Measurements from ENCODE around the gene ADAM12.

The ADAM12 gene

DNA sequence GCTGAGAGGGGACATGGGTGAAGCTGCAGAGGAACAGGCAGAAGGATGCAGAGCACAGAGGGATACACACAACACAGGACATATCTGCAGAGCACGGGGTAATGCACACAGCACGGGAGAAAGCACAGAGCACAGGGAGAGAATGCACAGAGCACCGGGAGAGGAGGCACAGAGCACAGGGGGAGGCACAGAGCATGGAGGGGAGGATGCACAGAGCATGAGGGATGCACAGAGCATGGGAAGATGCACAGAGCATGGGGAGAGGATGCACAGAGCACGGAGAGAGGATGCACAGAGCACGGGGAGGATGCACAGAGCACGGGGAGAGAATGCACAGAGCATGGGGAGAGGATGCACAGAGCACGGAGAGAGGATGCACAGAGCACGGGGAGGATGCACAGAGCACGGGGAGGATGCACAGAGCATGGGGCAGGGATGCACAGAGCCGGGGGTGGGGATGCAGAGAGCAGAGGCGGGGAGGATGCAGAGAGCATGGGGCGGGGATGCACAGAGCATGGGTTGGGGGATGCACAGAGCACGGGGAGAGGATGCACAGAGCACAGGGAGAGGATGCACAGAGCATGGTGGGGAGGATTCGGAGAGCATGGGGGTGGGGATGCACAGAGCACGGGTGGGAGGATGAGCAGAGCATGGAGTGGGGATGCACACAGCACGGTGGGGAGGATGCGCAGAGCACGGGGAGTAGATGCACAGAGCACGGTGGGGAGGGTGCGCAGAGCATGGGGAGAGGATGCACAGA, 230.0 kb downstream of the ADAM12 start:
- H3K9me3 Mint-ChIP-seq, result no peaks in the 10 kb centered on the region
- H3K4me3 Mint-ChIP-seq, result no peak overlapping the region
- H3K27ac Mint-ChIP-seq, result no peak overlapping the region
- peaks cover 2% of the 10 kb centered on the region for H3K4me1 Mint-ChIP-seq (ENCODE audit: low read depth)
- H3K36me3 Mint-ChIP-seq (ENCODE audit: low read depth), result no peaks in the 10 kb centered on the region
- no peaks in the 10 kb centered on the region for H3K27me3 Mint-ChIP-seq (ENCODE audit: low read depth)

DNA sequence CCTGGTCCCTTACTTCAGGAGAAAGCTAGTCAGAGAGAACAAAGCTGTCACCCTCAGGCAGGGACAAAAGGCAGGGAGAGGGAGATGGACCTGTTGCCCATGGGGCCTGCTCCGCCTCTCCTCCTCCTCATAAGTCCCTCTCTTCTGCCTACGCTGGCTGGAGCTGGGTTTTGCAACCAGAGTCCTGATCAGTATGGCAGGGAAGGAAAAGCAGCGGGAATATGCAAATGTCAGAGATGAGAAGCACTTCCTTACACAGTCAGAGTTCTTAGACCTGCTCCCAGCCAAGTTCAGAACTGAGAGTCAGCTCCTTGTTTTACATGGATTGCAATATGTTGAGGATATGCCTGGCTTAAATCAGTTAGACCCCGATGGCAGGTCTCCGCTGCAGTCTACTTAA, 231.1 kb downstream of the ADAM12 start:
- Mint-ChIP-seq H3K9me3 (no peaks in the 10 kb centered on the region), H3K4me3 (no peak overlapping the region), H3K27me3 (ENCODE audit: low read depth) (no peaks in the 10 kb centered on the region), H3K27ac (no peak overlapping the region), H3K36me3 (ENCODE audit: low read depth) (no peaks in the 10 kb centered on the region), H3K4me1 (ENCODE audit: low read depth) (peaks cover 2% of the 10 kb centered on the region)

DNA sequence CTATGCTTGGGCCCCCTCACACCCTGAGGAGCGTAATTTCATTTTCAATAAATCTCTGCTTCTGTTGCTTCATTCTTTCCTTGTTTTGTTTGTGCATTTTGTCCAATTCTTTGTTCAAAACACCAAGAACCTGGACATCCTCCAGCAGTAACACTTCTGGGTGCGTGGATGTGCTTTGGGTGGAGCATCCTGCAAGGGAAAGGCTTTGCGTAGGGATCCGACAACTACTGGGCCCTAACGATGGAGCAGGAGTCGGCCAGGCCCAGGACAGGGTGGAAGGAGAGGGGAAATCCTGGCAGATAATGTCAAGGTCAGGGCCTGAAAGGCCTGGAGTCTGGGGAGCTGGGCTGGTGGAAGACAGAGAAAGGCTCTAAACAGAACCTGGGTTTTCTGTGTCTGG, 231.8 kb downstream of the ADAM12 start:
- no peak overlapping the region for H3K4me3 Mint-ChIP-seq
- H3K27ac Mint-ChIP-seq, result no peak overlapping the region
- H3K27me3 Mint-ChIP-seq (ENCODE audit: low read depth), result no peaks in the 10 kb centered on the region
- peaks cover 2% of the 10 kb centered on the region for H3K4me1 Mint-ChIP-seq (ENCODE audit: low read depth)
- H3K9me3 Mint-ChIP-seq, result no peaks in the 10 kb centered on the region
- no peaks in the 10 kb centered on the region for H3K36me3 Mint-ChIP-seq (ENCODE audit: low read depth)

DNA sequence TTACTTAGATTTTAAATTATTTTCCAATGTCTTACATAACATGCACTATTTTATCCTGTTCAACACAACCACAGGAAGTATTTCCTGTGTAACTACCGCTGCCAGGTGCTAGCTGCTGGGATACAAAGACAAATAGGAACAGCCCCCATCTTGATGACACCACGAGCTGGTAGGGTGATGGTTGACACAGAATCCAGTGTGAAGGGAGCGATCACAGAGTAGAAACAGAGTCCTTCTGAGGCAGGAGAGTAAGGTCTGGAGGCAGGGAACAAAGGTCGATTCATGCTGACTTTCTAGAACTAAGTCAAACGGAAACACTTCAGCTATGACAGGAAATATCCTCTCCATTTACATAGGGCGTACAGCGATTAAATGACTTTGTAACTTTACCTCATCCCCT, 232.3 kb downstream of the ADAM12 start:
- Mint-ChIP-seq H3K9me3 (no peaks in the 10 kb centered on the region), H3K36me3 (ENCODE audit: low read depth) (no peaks in the 10 kb centered on the region), H3K4me3 (no peak overlapping the region), H3K27ac (no peak overlapping the region), H3K4me1 (ENCODE audit: low read depth) (peaks cover 2% of the 10 kb centered on the region), H3K27me3 (ENCODE audit: low read depth) (no peaks in the 10 kb centered on the region)

DNA sequence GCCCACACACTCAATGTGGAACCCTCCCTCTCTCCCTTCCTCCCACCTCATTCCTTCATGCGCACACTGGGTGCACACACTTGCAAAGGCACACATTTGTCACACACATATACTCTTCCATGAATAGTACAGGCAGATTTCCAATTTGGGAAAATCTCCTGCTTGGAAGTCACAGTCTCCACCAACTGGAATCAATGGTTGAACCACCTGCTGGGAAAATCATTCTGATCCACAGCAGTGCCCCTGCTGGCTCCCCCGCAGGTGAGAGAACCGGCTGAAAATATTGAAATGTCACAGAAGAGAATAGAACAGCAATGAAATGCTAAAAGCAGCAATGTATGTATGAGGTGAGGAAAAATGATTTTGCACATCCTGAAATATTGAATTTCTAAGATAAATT, 232.7 kb downstream of the ADAM12 start:
- Mint-ChIP-seq H3K4me3 (no peak overlapping the region), H3K4me1 (ENCODE audit: low read depth) (peaks cover 2% of the 10 kb centered on the region), H3K36me3 (ENCODE audit: low read depth) (no peaks in the 10 kb centered on the region), H3K9me3 (no peaks in the 10 kb centered on the region), H3K27me3 (ENCODE audit: low read depth) (no peaks in the 10 kb centered on the region), H3K27ac (no peak overlapping the region)

DNA sequence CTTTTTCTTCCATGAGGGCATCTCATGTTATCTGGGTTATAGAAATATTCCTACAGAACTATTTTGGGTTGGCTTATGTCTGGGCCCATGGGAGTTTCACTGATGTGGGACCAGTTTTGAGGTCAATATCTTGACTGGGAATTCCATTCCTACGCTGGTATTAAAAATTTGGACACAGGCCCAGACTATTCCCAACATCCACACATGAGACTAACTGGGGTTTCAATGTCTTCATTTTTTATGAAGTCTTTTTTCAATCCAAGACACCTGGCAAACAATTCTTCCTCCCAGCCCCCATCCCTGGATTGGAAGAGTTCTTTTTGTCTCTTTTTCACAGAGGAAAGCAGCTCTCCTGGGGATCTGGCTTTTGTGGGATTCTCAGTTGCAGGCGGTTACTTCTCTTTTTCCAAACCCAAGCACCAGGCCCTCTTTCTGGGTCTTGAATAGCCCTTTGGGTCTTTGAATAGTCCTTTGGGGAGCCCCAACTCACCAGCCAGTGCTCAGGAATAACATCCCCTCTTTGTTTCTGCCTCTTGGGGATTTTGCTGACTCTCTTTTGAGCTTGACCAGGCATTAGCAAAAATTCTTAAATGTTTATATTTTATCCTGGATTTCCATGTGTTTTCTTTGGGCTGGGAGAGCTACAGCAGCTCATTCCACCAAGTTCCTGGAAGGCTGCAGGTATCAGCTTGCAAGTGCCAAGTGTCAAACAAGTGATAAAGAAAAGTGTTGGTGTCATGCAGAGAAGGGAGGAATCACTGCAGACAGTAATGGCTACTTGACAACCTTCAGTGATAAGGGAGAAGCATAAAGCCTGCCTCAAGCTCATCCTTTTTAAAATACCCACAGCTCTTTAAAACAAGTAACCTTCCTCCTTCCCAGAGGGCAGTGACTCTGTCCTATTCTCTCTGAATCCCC, 234.3 kb downstream of the ADAM12 start:
- no peaks in the 10 kb centered on the region for H3K27me3 Mint-ChIP-seq (ENCODE audit: low read depth)
- no peaks in the 10 kb centered on the region for H3K36me3 Mint-ChIP-seq (ENCODE audit: low read depth)
- H3K9me3 Mint-ChIP-seq, result no peaks in the 10 kb centered on the region
- H3K4me1 Mint-ChIP-seq (ENCODE audit: low read depth), result peaks cover 2% of the 10 kb centered on the region
- no peak overlapping the region for H3K4me3 Mint-ChIP-seq
- no peak overlapping the region for H3K27ac Mint-ChIP-seq

DNA sequence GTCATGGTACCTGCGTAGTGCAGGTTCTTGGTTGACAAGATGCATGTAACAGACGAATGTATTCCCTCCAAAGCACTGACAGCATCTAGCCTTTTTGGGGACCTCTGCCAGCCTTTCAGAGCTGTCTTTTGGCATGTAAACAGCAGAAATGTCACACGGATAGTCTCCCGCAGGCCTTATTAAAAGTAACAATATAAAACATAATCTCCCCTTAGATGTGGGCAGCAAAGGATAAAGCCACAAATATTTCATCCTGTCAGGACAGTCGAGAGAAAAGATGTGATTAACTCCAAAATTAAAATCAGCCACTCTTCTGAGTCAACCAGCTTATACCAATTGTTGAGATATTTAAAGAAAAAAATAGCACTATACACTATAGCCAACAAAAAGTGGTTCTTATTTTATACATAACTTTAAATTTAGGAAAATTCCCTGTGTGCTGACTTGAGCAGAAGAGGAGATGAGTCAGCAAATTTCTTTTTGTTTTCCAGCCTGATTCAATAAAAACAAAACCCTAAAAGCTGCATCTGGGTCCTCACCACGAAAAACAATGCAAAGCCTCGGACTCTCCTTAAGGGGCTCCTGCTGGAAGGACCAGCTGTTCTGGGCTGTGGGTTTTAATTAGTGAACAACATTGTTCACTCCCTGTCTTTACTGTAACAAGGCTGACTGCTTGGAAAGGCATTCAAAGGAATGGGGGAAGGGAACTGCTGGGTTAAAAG, 240.2 kb downstream of the ADAM12 start:
- Mint-ChIP-seq H3K36me3 (ENCODE audit: low read depth) (no peaks in the 10 kb centered on the region), H3K4me1 (ENCODE audit: low read depth) (no peaks in the 10 kb centered on the region), H3K27me3 (ENCODE audit: low read depth) (no peaks in the 10 kb centered on the region), H3K4me3 (no peak overlapping the region), H3K9me3 (peaks cover 8% of the 10 kb centered on the region), H3K27ac (no peak overlapping the region)

DNA sequence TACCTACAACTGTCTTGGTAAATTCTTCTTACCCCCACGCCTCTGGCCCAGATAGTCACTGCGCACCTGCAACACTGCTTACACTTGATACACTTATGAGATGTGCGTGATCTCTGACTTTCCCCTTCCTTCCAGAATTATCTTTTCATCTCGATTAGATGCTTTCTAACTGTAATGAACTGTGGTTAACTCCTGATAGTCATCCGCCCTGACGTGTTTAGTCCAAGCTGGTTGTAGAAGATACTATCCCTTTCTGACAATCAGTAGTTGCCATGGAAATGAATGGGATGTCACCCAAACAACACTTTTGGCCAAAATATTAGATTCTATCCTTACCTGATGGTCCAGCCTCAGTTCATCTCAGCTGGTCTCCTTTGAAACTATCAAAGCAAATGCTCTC, 241.5 kb downstream of the ADAM12 start:
- no peaks in the 10 kb centered on the region for H3K27me3 Mint-ChIP-seq (ENCODE audit: low read depth)
- no peaks in the 10 kb centered on the region for H3K4me1 Mint-ChIP-seq (ENCODE audit: low read depth)
- no peak overlapping the region for H3K27ac Mint-ChIP-seq
- peaks cover 15% of the 10 kb centered on the region for H3K9me3 Mint-ChIP-seq
- no peaks in the 10 kb centered on the region for H3K36me3 Mint-ChIP-seq (ENCODE audit: low read depth)
- H3K4me3 Mint-ChIP-seq, result no peak overlapping the region

DNA sequence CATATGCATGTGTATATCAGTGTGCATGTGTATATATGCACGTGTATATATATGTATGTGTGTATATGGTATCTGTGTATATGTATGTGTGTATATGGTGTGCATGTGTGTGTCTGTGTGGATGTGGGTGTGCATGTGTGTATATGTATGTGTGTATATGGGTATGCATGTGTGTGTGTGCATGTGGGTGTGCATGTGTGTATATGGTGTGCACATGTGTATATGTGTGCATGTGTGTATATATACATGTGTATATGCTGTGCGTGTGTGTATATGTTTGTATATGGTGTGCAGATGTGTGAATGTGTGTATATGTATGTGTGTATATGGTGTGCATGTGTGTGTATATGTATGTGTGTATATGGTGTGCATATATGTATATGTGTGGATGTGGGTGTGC, 245.2 kb downstream of the ADAM12 start:
- no peaks in the 10 kb centered on the region for H3K36me3 Mint-ChIP-seq (ENCODE audit: low read depth)
- H3K4me1 Mint-ChIP-seq (ENCODE audit: low read depth), result no peaks in the 10 kb centered on the region
- H3K27ac Mint-ChIP-seq, result no peak overlapping the region
- no peaks in the 10 kb centered on the region for H3K27me3 Mint-ChIP-seq (ENCODE audit: low read depth)
- no peak overlapping the region for H3K4me3 Mint-ChIP-seq
- H3K9me3 Mint-ChIP-seq, result peaks cover 15% of the 10 kb centered on the region

DNA sequence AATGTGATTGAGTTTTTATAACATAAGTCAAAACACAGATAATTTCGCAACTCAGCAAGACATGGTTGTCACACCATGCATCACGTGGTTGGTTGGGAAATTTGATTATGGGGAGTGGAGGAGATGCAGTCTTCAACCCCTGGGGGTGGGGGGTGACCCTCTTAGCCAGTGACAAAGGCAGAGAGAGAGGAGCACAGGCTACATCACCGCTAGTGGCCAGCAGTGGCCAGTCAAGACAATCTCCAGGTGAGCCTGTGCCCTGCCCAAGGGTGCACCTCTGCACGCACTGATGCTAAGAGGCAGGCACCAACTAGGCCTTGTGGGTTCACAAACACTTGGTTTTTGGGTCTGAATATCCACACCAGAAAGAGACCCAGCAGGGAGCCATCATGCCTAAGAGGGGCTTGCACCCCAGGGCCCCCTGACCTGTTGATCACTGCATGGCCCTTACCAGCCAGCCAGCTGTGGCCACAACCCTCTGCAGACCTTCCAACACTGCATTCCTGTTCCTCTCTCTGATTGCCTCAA, 247.5 kb downstream of the ADAM12 start:
- H3K27me3 Mint-ChIP-seq (ENCODE audit: low read depth), result no peaks in the 10 kb centered on the region
- no peak overlapping the region for H3K4me3 Mint-ChIP-seq
- H3K36me3 Mint-ChIP-seq (ENCODE audit: low read depth), result no peaks in the 10 kb centered on the region
- H3K4me1 Mint-ChIP-seq (ENCODE audit: low read depth), result peaks cover 3% of the 10 kb centered on the region
- no peak overlapping the region for H3K27ac Mint-ChIP-seq
- H3K9me3 Mint-ChIP-seq, result peaks cover 15% of the 10 kb centered on the region

DNA sequence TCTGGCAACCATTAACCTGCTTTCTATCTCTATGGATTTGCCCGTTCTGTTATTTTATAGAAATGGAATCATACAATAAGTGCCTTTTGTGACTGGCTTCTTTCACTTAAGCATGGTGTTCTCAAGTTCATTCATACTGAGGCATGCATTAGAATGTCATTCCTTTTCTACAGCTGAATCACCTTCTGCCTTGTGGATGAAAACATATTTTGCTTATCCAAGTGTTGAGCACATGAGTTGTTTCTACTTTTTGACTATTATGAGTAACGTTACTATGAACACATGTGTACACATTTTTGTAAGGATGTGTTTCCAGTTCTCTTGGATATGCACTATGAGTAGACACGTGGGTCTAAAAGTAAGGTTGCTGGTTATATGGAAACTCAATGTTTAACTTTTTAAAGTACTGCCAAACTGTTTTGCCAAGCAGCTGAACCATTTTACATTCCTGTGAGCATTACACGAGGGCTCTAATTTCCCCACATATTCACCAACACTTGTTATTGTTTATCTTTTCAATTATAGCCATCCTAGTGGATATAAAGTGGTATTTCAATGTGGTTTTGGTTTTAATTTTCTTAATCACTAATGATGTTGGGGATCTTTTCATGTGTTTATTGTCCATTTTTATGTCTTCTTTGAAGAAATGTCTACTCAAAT, 250.6 kb downstream of the ADAM12 start:
- H3K4me1 Mint-ChIP-seq (ENCODE audit: low read depth), result peaks cover 4% of the 10 kb centered on the region
- H3K4me3 Mint-ChIP-seq, result no peak overlapping the region
- no peak overlapping the region for H3K27ac Mint-ChIP-seq
- H3K36me3 Mint-ChIP-seq (ENCODE audit: low read depth), result no peaks in the 10 kb centered on the region
- H3K27me3 Mint-ChIP-seq (ENCODE audit: low read depth), result no peaks in the 10 kb centered on the region
- peaks cover 4% of the 10 kb centered on the region for H3K9me3 Mint-ChIP-seq

DNA sequence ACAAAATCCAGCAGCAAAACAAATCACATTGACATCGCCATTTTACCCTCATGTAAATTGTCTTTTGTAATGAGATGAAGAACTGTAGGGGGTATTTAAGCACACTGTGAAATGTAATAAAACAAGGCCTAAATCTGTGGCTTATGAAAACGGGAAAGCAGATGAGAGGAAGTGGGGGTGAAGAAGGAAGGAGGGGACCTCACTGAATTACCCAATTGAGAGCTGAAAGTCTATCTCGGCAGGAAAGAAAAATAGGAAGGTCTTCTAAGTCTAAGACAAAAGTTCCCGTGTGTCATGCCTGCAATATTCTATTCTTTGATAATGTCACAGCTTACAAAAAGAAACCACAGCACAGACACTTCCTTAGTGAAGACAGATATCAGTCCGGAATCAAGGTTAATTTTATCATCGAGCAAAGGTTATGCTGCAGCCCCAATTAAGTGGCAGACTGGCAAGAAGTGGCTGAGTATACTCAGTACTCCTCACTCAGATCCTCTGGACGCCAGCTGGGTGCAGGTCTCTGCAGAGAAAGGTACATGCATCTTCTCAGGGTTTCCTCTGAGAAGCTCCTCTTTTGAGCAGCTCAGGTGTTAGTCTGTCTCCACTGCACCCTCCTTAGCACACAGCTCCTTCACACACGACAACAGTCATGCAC, 252.2 kb downstream of the ADAM12 start:
- no peaks in the 10 kb centered on the region for H3K9me3 Mint-ChIP-seq
- H3K27me3 Mint-ChIP-seq (ENCODE audit: low read depth), result no peaks in the 10 kb centered on the region
- no peak overlapping the region for H3K27ac Mint-ChIP-seq
- no peaks in the 10 kb centered on the region for H3K36me3 Mint-ChIP-seq (ENCODE audit: low read depth)
- peaks cover 4% of the 10 kb centered on the region for H3K4me1 Mint-ChIP-seq (ENCODE audit: low read depth)
- no peak overlapping the region for H3K4me3 Mint-ChIP-seq

DNA sequence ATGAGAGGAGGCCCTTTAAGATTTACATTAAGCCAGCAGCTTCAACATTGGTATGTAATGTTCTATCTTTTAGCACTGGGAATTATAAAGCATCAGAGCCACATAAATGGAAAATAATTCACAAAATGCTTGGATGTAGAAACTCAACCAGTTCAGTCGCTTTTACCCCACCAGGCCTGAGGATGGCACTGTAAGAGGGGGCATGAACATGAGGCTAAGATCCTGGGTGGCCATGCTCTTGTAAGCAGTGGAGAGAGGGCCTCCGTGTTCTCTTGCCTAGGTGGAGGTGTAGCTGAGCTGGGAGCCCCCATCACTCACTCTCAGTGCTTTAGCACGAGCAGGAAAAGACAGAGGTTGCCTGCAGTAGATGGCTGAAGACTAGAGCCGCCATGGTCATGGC, 253.1 kb downstream of the ADAM12 start:
- no peaks in the 10 kb centered on the region for H3K9me3 Mint-ChIP-seq
- H3K36me3 Mint-ChIP-seq (ENCODE audit: low read depth), result no peaks in the 10 kb centered on the region
- H3K27me3 Mint-ChIP-seq (ENCODE audit: low read depth), result no peaks in the 10 kb centered on the region
- peaks cover 4% of the 10 kb centered on the region for H3K4me1 Mint-ChIP-seq (ENCODE audit: low read depth)
- no peak overlapping the region for H3K4me3 Mint-ChIP-seq
- no peak overlapping the region for H3K27ac Mint-ChIP-seq
